AG09309 (cell line): ENCODE data around the gene RAB1B.

Experiments
- DNase-seq: peaks from one replicate; pipeline ENCODE4 v3.0.0-alpha.2; 2010; ENCODE audit warnings: low read depth
- H3K4me3 ChIP-seq: 2 replicates; pipeline ENCODE4 v1.5.1; 2011; ENCODE audit warnings: mild to moderate bottlenecking, low read depth, low read length, moderate library complexity; ENCODE audit not compliant: control insufficient read depth
- TF ChIP-seq, protein P1 (sequence below): IDR thresholded peaks from 2 replicates; pipeline ENCODE4 v1.5.1; 2011; ENCODE audit warnings: mild to moderate bottlenecking, low read depth, low read length, inconsistent platforms; ENCODE audit not compliant: insufficient read depth, control insufficient read depth; ENCODE audit errors: missing control alignments

RAB1B gene

GRCh38 chr11:66291303-66291705, 22.9 kb downstream of the RAB1B start:
- TF ChIP-seq, protein P1, sequence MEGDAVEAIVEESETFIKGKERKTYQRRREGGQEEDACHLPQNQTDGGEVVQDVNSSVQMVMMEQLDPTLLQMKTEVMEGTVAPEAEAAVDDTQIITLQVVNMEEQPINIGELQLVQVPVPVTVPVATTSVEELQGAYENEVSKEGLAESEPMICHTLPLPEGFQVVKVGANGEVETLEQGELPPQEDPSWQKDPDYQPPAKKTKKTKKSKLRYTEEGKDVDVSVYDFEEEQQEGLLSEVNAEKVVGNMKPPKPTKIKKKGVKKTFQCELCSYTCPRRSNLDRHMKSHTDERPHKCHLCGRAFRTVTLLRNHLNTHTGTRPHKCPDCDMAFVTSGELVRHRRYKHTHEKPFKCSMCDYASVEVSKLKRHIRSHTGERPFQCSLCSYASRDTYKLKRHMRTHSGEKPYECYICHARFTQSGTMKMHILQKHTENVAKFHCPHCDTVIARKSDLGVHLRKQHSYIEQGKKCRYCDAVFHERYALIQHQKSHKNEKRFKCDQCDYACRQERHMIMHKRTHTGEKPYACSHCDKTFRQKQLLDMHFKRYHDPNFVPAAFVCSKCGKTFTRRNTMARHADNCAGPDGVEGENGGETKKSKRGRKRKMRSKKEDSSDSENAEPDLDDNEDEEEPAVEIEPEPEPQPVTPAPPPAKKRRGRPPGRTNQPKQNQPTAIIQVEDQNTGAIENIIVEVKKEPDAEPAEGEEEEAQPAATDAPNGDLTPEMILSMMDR: no peak
- no peak overlapping the region for H3K4me3 ChIP-seq
- no peak for DNase-seq

GRCh38 chr11:66291706-66292542, 23.5 kb downstream of the RAB1B start, which contains the start of gene TMEM151A:
TSS of gene TMEM151A (plus strand) at chr11:66291894. CDS start at chr11:66292014, 120 bp downstream.
- DNase-seq: no peak
- H3K4me3 ChIP-seq: peak within 1 kb of the TSS; percentile 13
- TF ChIP-seq, protein P1: no peak

- H3K4me3 ChIP-seq: no peak overlapping the region
- DNase-seq: no peak
- TF ChIP-seq, protein P1: no peak
Observed at GRCh38 chr11:66292543-66293332, 24.3 kb downstream of the RAB1B start.

GRCh38 chr11:66293352-66293751, 24.9 kb downstream of the RAB1B start:
- TF ChIP-seq, protein P1: no peak
- H3K4me3 ChIP-seq: no peak overlapping the region
- DNase-seq: no peak

GRCh38 chr11:66293777-66294625, 25.6 kb downstream of the RAB1B start:
- H3K4me3 ChIP-seq: no peak overlapping the region
- TF ChIP-seq, protein P1: no peak
- DNase-seq: no peak
